DMS153 treated with DMSO at 0.1 percent for 48 hours (cell line): ENCODE results near the gene GVQW3.

Experiments
- DNase-seq: peaks from one replicate; lab custom pipeline; 2025; ENCODE audit not compliant: unreplicated experiment; lab: John Stamatoyannopoulos, UW

GVQW3 gene

DNA sequence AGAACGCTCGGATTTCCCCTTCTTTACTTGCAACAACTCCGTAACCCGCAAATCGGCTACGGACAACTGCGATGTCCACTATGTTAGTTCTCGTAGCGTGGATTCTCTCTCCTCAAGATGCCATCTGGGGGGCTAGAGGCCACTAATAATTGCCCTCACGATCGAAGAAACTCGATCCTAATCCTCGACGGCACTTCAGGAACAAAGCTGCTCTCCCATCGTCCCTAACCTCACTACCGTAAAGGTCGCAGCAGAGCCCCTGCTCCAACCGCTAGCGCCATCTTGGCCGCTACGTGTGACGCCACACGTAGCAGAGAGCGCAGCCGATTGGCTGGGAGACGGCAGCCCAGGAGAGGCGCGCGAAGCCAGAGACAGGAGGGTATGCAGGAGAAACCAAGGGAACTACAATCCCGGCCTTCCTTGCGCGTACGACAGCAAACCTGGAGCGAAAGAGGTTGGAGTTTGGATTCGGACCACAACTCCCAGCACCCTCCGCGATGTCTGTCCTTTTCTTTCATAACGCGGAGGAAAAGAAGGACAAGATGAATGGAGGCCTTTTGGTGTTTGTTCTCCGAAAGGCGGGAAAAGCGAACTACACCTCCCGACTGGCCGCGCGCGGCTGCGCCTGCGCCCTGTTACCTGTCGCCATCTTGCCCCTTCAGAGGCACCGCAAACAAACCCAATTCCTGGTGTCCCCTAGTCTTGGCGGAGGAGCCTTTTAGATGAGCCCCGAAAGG, 63.4 kb downstream of the GVQW3 start, which contains the start of gene EMSY:
EMSY (plus strand) TSS at position 635 of the 737 bp plus-strand sequence. CDS start 1,921 bp downstream, outside the sequence.
- peak; percentile 98 for DNase-seq

DNA sequence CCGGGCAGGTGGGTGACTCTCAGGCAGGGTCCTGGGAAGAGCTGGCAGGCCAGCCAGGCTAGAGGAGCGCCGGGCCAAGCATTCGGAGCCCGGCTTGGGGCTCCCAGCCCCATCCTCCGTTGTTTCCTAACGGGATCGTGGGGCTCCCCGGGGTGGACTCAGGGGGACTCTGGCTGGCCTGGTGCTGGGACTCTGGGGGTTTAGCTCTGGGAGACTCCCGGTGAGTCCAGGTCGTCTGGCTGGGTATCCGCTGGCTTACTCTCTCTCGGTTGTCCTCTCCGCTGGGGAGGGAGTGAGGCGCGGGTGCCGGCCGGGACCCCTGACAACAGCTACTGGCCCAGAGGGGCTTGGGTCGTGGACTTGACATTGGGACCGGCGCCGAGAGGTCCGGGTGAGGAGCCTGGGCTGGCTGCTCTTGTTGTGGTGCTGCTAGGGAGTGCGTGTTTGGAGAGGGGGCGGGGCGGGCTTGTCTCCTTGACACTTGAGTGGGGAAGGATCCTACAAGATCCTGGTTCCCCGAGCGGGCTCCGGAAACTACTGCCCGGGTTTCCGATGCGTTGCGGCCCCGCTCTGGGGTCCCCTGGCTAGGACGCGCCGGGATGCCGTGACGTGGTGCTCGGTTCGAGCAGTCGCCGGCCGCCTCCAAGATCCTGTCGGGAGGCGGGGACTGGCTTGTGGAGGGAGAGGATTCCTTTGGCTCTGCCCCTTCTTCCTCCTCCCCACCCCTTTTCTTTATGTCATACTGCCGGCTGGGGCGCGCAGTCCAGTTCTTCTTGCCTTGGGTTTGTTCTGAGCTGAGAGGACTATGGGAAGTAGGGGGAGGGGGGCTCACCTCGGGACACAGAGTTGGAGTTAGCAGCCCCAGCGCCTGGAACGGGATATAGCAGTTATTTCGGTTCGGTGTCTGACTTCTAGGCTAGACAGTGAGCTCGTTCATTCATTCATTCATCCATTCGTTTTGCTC, 64.3 kb downstream of the GVQW3 start:
- peak; percentile 42 for DNase-seq

DNA sequence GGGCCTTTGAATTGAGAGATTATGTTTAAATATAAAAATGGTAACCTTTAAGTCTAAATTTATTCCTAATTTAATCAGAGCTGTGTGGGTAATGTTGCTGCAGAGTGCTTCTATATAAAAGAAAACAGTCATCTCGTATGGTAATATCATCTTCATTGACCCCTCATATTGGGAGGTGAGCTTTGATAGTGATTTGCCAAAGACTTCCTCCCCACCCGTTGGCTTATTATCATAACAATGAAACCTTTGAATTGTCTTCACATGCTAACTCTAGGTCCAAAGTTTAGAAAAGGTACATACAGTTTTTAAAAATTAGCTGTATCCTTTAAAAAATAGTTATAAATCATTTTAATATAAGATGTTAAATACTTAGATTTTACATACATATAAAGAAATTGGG, 67.4 kb downstream of the GVQW3 start:
- DNase-seq, result no peak

DNA sequence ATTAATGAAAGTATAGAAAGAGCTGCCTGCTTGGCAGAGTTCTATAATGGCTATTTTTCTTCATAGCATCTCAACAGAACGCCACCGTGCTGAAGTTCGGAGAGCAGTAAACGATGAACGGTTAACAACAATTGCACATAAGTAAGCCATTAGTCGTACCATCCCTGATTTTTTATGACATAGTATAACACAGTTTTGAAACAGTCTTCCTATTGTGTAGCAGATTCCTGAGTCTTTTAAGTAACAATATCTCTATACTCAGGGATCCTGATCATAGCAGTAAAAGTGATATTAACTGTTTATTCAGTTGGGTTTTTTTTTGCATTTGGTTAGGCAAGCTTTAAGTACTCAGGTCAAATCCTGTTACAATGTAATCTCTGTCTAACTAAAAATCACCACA, 72.1 kb downstream of the GVQW3 start:
- DNase-seq, result no peak

DNA sequence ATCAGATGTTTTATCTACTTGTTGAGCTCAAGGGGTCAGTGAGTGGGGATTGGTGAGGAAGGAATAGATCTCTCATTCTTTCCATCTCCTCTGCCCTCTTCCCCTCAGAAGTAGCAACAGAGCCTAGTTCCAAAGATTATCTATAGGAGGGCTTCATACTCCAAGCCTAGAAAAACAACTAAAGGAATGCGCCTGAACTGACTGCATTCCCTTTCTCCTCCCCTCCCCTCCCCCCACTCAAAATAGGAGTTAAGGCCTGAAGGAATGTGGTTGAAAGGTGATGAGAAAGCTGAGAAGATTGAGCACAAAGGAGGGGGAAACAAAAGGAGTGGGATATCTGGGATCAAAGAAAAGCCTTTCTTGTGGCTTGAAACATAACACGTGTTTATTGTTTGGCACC, 74.2 kb downstream of the GVQW3 start:
- DNase-seq, result no peak

DNA sequence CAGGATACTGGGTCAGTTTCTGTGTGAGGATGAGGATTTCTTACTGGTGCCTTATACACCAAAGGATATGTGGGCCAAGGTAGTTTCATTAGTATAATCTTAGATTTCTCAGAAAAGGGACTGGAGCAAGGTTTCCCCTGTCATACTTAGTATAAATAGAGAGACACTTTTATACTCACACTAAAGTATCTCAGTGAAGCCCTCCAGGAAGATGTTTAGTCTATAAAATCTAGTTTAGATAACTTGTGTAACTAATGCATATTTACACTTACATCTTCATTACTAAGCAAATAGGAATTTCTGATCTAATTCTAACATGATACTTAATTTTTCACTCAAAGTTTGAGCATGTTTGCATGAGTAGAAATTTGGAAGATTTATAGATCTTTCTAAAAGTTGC, 74.8 kb downstream of the GVQW3 start:
- DNase-seq, result no peak

DNA sequence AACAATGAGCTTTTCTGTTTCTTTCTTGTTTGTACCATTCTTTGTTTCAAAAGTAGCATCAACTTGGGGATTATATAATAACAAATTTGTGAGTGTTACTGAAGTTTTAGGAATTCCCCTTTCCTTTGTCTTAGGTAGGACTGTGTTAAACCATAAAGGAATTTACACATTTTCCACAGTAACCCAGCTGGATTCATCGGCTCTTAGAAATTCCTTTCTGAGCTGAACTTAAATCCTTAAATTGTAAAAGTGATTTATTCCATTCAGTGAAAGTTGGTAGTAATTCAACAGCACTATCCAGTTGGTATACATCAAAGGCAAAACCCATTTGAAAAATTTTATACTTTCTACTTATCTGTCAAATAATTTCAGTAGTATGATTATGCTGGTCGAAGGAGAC, 75.4 kb downstream of the GVQW3 start:
- DNase-seq, result no peak
